ES-I3 (cell line): ENCODE measurements around the gene CEP41.

ENCODE experiments used
- H3K36me3 ChIP-seq: 2 replicates; pipeline ENCODE4 v1.6.1; 2013; ENCODE audit warnings: mild to moderate bottlenecking, low read length, control low read depth, moderate library complexity; ENCODE audit not compliant: insufficient read depth
- H3K4me1 ChIP-seq: 2 replicates; pipeline ENCODE4 v1.6.1; 2013; ENCODE audit warnings: mild to moderate bottlenecking, control low read depth, low read length; ENCODE audit not compliant: insufficient read depth
- H3K9ac ChIP-seq: 2 replicates; pipeline ENCODE4 v1.6.1; 2013; ENCODE audit warnings: low read depth, mild to moderate bottlenecking, low read length, moderate library complexity
- H3K9me3 ChIP-seq: 2 replicates; pipeline ENCODE4 v1.6.1; 2013; ENCODE audit warnings: mild to moderate bottlenecking, low read length, moderate library complexity; ENCODE audit not compliant: control insufficient read depth, insufficient read depth

Gene CEP41

GRCh38 chr7:130397051-130397757 lies 43.6 kb downstream of the CEP41 start:
- no peak overlapping the region for H3K9ac ChIP-seq
- H3K9me3 ChIP-seq: no peaks in the 10 kb centered on the region
- H3K36me3 ChIP-seq: no peaks in the 10 kb centered on the region
- H3K4me1 ChIP-seq: no peaks in the 10 kb centered on the region

- Histone ChIP-seq H3K36me3 (no peaks in the 10 kb centered on the region), H3K9ac (no peak overlapping the region), H3K4me1 (no peaks in the 10 kb centered on the region)
Observed at GRCh38 chr7:130396109-130396508, 44.7 kb downstream of the CEP41 start.

DNA sequence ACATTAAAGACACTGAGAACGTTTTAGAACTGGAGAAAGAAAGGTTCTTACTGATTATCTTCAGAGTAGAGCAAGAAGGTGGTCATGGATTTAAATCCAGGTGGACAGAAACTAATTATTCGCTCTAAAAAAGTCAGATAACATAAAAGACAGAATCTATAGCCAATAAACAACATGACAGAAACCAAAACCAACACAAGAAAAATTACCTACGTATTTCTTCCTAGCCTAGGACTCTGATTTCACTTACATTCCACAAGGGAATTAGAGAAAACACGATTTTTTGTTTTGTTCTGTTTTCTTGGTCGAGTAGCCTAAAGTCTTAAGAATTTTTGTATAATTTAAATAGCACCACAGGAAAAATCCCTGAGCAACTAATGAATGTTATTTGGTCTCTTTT lies 45.4 kb downstream of the CEP41 start:
- no peaks in the 10 kb centered on the region for H3K4me1 ChIP-seq
- no peak overlapping the region for H3K9ac ChIP-seq
- H3K36me3 ChIP-seq: no peaks in the 10 kb centered on the region
- no peaks in the 10 kb centered on the region for H3K9me3 ChIP-seq

More at GRCh38 chr7:130396109-130396508, 44.7 kb downstream of the CEP41 start:
- H3K9me3 ChIP-seq: no peaks in the 10 kb centered on the region

DNA sequence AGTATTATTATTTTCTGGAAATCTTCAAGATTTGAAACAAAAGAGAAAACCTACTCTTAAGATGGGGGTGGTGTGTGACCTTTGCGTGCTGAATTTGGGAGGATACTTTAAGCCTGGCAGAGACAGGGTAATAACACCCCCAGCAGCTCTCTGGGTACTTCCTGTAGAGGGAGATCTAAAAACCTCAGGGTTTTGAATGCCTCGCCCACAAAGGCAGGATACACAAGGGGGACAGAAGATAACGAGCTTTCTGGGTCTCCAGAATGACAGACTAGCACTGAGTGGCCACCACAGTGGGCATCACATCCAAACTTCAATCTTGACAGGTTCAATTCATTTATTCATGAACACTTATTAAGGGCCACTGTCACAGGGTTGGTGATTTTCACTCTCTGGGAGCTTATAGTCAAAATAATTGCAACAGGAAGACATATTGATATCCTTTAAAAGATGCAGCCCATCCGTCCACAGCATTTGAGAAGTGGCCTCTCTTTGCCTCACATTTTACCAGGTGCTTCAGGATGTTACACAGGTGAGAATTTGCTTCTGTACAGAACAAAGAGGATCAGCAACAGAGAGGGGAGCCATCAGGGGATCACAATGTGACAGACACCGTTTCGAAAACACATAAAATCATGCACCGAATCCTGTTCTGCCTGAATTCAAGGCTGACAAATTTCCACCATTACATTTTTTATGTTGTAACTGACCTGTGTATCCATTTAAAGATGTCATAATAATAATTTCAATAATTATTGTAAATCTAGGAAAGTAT lies 46.2 kb downstream of the CEP41 start:
- Histone ChIP-seq H3K9ac (no peak overlapping the region), H3K36me3 (no peaks in the 10 kb centered on the region), H3K4me1 (no peaks in the 10 kb centered on the region), H3K9me3 (no peaks in the 10 kb centered on the region)

DNA sequence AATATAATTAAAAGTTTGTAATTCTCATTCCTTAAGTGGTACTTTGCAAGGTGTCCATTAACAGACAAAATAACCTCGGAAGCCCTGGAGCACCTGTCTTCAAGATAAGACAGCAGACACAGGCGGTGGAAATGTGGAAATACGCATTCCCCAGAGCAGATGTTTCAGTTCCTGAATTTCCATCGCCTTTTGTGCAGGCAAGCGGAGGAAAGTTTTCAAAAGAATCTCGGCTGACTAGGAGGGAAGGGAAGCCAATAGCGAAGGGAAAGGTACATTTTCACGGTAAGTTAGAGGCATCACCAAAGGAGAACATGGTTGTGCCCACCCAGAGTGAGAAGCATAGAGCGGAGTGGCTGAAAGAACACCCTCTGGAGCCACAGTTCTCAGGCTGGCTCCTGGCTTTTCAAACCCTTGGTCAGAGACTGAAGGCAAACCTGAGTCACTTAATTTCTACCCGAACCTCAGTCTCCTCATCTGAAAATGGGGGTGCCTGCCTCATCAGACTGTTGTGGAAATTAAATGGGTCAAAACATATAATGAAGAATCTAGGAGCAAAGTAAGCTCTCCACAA lies 46.9 kb downstream of the CEP41 start:
- Histone ChIP-seq H3K9ac (no peak overlapping the region), H3K4me1 (no peaks in the 10 kb centered on the region), H3K36me3 (no peaks in the 10 kb centered on the region), H3K9me3 (no peaks in the 10 kb centered on the region)

- Histone ChIP-seq H3K36me3 (no peaks in the 10 kb centered on the region), H3K9me3 (no peaks in the 10 kb centered on the region), H3K9ac (no peak overlapping the region), H3K4me1 (no peaks in the 10 kb centered on the region)
Observed at GRCh38 chr7:130393101-130393561, 47.7 kb downstream of the CEP41 start.

DNA sequence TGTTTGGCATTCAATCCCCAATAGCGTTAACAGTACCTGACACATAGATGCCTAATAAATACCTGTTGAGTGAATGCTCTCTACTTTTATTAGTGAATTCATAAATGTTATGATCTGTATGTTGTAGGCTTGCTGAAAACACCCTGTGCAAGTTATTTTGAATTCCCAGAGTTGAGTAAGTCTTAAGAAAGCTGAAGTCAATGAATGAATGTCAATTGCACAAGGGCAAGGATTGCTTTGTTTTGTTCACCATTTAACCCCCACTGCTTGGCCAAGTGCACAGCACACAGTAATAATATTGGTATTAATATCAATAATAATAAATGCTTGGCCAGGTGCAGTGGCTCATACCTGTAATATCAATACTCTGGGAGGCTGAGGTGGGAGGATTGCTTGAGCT lies 50.3 kb downstream of the CEP41 start:
- Histone ChIP-seq H3K36me3 (no peaks in the 10 kb centered on the region), H3K4me1 (no peaks in the 10 kb centered on the region), H3K9me3 (no peaks in the 10 kb centered on the region), H3K9ac (no peak overlapping the region)

DNA sequence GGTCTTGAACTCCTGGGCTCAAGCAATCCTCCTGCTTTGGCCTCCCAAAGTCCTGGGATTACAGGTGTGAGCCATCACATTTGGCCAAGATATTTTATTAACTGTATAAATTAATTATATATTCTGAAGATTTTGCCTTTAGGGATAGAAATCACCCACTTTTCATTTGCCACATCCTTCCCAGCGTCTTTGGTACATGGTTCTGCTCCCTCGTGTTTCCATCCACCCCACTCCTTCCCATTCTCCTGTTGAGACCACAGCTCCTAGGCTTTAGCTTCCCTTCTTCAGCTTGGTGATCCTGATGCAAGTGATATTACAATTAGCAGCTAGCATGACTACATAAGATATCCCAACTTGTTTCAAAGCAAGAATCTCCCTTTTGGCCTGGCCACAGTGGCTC lies 52.1 kb downstream of the CEP41 start:
- Histone ChIP-seq H3K36me3 (no peaks in the 10 kb centered on the region), H3K4me1 (no peaks in the 10 kb centered on the region), H3K9me3 (no peaks in the 10 kb centered on the region), H3K9ac (no peak overlapping the region)

- Histone ChIP-seq H3K9ac (no peak overlapping the region), H3K4me1 (no peaks in the 10 kb centered on the region), H3K9me3 (no peaks in the 10 kb centered on the region), H3K36me3 (no peaks in the 10 kb centered on the region)
Observed at GRCh38 chr7:130387628-130388403, 53.0 kb downstream of the CEP41 start.

- Histone ChIP-seq H3K36me3 (no peaks in the 10 kb centered on the region), H3K4me1 (no peaks in the 10 kb centered on the region), H3K9ac (no peak overlapping the region), H3K9me3 (no peaks in the 10 kb centered on the region)
Observed at GRCh38 chr7:130387306-130387627, 53.5 kb downstream of the CEP41 start.

DNA sequence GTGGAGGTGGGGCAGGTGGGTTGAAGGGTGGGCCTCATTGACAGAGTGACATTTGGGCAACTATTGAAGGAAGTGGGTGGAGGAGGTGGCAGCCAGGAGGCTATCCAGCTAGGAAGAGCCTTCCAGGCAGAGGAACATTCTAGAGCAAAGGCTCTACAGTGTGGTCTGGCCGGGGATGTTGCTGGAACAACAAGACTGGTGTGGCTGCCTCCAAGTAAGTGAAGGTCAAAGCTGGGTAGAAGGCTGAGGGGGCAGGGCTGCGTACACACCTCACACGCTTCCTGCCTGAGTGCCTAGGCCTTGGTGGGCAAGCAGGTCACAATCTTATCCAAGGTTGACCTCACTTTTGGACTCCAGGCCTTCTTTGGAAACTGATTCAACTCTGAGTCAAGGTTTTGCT lies 53.9 kb downstream of the CEP41 start:
- H3K9me3 ChIP-seq: no peaks in the 10 kb centered on the region
- H3K4me1 ChIP-seq: no peaks in the 10 kb centered on the region
- H3K36me3 ChIP-seq: no peaks in the 10 kb centered on the region
- H3K9ac ChIP-seq: no peak overlapping the region

DNA sequence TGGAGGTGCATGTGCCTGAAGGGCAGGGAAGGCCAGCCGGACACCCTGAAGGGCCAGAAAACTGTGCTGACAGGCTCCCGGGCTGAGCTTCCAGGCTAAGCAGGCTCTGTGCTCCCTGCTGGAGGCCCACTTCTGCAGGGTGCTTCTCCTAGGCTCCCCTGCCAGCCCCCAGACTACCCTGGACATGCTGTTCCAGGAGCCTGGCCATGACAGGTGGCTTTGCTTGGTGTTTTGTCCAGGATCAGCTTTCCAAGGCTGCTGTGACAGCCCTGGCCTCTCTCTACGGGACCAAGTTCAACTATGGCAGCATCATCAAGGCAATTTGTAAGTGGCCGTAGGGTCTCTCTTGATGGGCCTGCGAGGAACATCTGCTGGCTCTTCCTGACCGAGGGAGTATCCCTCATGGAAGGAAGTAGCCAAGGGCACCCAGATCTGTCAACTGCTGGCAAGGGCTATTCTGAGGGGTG lies 55.2 kb downstream of the CEP41 start:
- H3K9me3 ChIP-seq: no peaks in the 10 kb centered on the region
- H3K36me3 ChIP-seq: no peaks in the 10 kb centered on the region
- H3K4me1 ChIP-seq: no peaks in the 10 kb centered on the region; the same call in 1 of the 2 replicates
- no peak overlapping the region for H3K9ac ChIP-seq

- no peaks in the 10 kb centered on the region; the same call in 1 of the 2 replicates for H3K4me1 ChIP-seq
- no peaks in the 10 kb centered on the region for H3K36me3 ChIP-seq
- H3K9me3 ChIP-seq: no peaks in the 10 kb centered on the region
- H3K9ac ChIP-seq: no peak overlapping the region
Observed at GRCh38 chr7:130384841-130385599, 55.8 kb downstream of the CEP41 start.

GRCh38 chr7:130384371-130384801 lies 56.4 kb downstream of the CEP41 start:
- no peaks in the 10 kb centered on the region; the same call in 1 of the 2 replicates for H3K4me1 ChIP-seq

More at GRCh38 chr7:130384371-130384801, 56.4 kb downstream of the CEP41 start:
- Histone ChIP-seq H3K9ac (no peak overlapping the region), H3K9me3 (no peaks in the 10 kb centered on the region), H3K36me3 (no peaks in the 10 kb centered on the region)
